H1 (cell line): ENCODE results near the gene TMEM131L. TPM values are rescaled to one million over a fixed set of nuclear protein-coding genes. Genes with fewer than 3 reads are reported as not detected.

ENCODE experiments used
- BCL11A ChIP-seq, 2 experiments: IDR thresholded peaks; one replicate each; pipeline ENCODE4 v1.6.1; 2011; ENCODE audit warnings: low read depth in 2 of 2, low read length in 2 of 2, mild to moderate bottlenecking in 2 of 2
- GTF2F1 ChIP-seq: IDR thresholded peaks from 2 replicates; pipeline ENCODE4 v1.6.1; 2012; ENCODE audit warnings: low read depth, low read length, improper control_type of control experiment, borderline replicate concordance
- KDM1A ChIP-seq: fragments of 200-600, 300-600 bp; sonication (generic); IDR thresholded peaks from 2 replicates; pipeline ENCODE4 v1.7.1; 2016; ENCODE audit warnings: mild to moderate bottlenecking, low read length, borderline replicate concordance
- KDM5A ChIP-seq: fragments of 200-600 bp; IDR thresholded peaks from 2 replicates; pipeline ENCODE4 v1.7.1; 2012; ENCODE audit warnings: mild to moderate bottlenecking, low read length, inconsistent platforms, mixed read lengths
- MAFK ChIP-seq: IDR thresholded peaks from 2 replicates; pipeline ENCODE4 v1.6.1; 2012; ENCODE audit warnings: low read depth, mild to moderate bottlenecking, improper control_type of control experiment, low read length
- MAX ChIP-seq: IDR thresholded peaks from 2 replicates; pipeline ENCODE4 v1.6.1; 2012; ENCODE audit warnings: inconsistent platforms
- SIRT6 ChIP-seq: IDR thresholded peaks from one replicate; pipeline ENCODE4 v1.7.1; 2012; ENCODE audit warnings: low read length, inconsistent platforms
- SUZ12 ChIP-seq: fragments of 200-600 bp; sonication (generic); IDR thresholded peaks from 2 replicates; pipeline ENCODE4 v1.6.1; 2012; ENCODE audit warnings: mild to moderate bottlenecking, inconsistent platforms, low read length, moderate library complexity, mixed read lengths
- TEAD4 ChIP-seq: IDR thresholded peaks from 2 replicates; pipeline ENCODE4 v1.6.1; 2012; ENCODE audit warnings: low read depth, low read length, inconsistent platforms, mixed read lengths
- polyA plus RNA-seq, 7 experiments: library from polyadenylated mRNA; depleted of rRNA in 3 of 7; stranded (reverse) in 5 of 7; unstranded in 2 of 7; fragments of >200 nt in 5 of 7; fragments of 200-250 nt in 2 of 7; gene quantifications; 1 replicate in 5 of 7; 2 replicates in 1 of 7; 4 replicates in 1 of 7; pipeline versions ENCODE4 v1.2.1 to v1.2.3, GENCODE V29; 2011 to 2013; ENCODE audit warnings: missing spikeins in 2 of 7, mixed read lengths in 2 of 7
- total RNA-seq: library from RNA; stranded (reverse); fragmentation: NEBNext Ultra II Directional; extraction: Animal tissue kit (Norgen Biotek cat#: 25700); gene quantifications from 2 replicates; pipeline ENCODE4 v1.2.1, GENCODE V29; 2021
- TF ChIP-seq, protein P1 (sequence below): IDR thresholded peaks from 2 replicates; pipeline ENCODE4 v1.6.1; 2011; ENCODE audit warnings: low read length, improper control_type of control experiment

TMEM131L gene
- total and polyA plus RNA-seq, 2 of the 8 experiments (the other 6 are each of a cell fraction or from before 2014, with no cell fraction given), result 14.3 to 26.1 TPM

DNA sequence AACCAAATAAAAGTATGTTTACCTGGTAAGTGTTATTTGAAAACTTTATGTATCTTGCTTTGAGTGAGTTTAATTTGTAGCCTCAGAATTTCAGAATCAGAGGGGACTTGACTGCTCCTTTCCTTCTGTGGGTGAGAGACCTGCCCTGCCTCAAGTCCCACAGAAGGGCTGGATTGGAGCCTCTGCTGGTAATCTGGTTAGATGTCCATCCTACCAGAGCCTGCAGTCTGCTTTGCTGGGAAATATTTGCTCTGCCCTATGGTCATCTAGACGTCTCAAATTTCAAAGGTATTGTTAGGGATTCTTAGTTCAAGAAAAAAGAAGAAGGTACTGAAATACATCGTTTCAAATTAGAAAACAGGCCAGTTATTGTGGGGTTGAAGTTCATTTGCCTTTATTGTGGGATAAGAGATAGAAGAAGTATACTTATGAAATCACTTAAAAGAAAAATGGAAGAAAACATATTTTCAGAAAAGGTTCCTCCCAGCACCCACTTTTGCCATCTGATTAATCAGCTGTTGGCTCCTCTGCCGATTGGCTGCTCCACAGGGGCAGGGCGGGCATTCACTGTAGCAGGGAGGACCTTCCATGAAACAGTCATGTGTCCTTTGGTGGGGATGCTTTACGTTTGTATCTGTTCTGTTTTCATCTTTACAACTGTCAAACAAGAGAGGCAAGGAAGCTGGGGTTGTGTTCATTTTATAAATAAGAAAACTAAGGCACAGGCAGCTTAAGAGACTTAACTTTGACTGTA is 144.6 kb downstream of the TMEM131L start (continued):
- TF ChIP-seq, protein P1, sequence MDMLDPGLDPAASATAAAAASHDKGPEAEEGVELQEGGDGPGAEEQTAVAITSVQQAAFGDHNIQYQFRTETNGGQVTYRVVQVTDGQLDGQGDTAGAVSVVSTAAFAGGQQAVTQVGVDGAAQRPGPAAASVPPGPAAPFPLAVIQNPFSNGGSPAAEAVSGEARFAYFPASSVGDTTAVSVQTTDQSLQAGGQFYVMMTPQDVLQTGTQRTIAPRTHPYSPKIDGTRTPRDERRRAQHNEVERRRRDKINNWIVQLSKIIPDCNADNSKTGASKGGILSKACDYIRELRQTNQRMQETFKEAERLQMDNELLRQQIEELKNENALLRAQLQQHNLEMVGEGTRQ, result no peak
- TF ChIP-seq MAX (no peak), KDM1A (no peak), GTF2F1 (no peak), MAFK (no peak), KDM5A (no peak), TEAD4 (no peak), SUZ12 (no peak), SIRT6 (no peak), BCL11A (IDR thresholded peaks at IDR 0.05; ENCODE audit: low read depth in 2 of 2, low read length in 2 of 2) (no peak)
